GM12892 (cell line): ENCODE measurements around the gene C2CD2L.
"Not testable (repeated sequence)": the region's sequence is repeated elsewhere in the genome, so short reads cannot be mapped to it uniquely, and the experiment has no call there.

ENCODE experiments used
- DNase-seq: peaks from one replicate; pipeline ENCODE4 v3.0.0; 2011; ENCODE audit not compliant: insufficient read length
- FAIRE-seq: peaks from 2 replicates; lab custom pipeline; 2011; peaks lifted over from hg19 to GRCh38; lab: Jason Lieb, UNC
- POLR2A ChIP-seq: IDR thresholded peaks from 2 replicates; pipeline ENCODE4 v1.6.1; 2011; ENCODE audit warnings: low read depth, low read length, control low read depth
- POLR2AphosphoS5 ChIP-seq: IDR thresholded peaks from 2 replicates; pipeline ENCODE4 v1.6.1; 2011; ENCODE audit warnings: low read depth, low read length, control low read depth
- TAF1 ChIP-seq: IDR thresholded peaks from 2 replicates; pipeline ENCODE4 v1.6.1; 2011; ENCODE audit warnings: low read depth, mild to moderate bottlenecking, control low read depth, low read length, borderline replicate concordance

C2CD2L gene

DNA sequence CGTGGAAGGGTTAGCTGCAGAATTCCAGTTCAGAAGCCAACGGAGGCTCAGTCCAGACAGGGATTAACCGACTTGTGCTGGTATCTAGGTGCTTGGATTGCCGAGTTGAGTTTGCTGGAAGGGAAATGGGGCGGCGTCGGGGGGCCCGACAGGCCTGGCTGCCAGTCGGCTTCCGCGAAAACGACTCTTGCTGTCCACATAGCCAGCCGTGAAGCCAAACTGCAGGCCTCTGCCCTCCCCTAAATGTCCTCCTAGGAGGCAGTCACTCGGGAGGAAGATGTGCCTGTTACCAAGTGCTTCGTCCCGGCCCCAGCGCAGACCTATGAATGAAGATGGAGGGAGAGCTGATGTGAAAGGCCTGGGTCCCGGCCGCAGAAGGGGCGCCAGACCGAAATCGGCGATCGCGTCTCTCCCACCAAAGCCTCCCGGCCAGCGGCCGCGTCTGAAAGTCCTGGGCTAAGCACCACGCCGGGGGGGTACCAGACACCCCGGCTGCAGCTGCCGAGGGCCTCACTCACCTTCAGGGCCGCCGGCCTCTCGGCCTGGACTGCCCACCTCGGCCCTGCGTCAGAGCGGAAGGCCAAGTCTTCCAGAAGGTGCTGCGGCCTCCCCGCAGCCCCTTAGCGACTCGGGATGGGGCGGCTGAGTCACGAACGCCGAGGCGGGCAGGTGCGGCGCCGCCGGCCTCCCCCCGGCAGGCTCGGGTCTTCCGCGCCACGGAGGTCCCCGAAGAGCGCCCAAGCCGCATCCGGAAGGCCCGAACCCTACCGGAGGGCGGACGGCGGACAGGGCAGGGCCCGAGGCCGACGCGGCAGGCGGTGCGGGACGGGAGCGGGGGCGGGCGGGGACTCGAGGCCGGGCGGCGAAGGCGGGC is 13.0 kb upstream of the C2CD2L start:
- DNase-seq (no peak), FAIRE-seq (peak; percentile 81)
- TF ChIP-seq POLR2AphosphoS5, result no peak; the same call in 1 of the 2 replicates
- TF ChIP-seq POLR2A, result peak; percentile 43; the same call in 1 of the 2 replicates

DNA sequence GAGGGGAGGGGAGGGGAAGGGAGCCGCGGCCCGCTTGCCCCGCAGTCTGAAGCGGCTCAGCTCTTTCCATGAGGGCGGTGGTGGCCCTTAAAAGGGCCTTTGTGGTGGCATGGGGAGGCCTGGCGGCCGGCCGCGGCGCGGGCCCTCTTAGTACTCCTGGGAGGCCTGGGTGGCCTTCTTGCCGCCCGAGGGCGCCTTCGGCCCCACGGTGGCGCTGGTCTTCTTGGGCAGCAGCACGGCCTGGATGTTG is 12.4 kb upstream of the C2CD2L start:
- no peak for DNase-seq
- no peak for FAIRE-seq

DNA sequence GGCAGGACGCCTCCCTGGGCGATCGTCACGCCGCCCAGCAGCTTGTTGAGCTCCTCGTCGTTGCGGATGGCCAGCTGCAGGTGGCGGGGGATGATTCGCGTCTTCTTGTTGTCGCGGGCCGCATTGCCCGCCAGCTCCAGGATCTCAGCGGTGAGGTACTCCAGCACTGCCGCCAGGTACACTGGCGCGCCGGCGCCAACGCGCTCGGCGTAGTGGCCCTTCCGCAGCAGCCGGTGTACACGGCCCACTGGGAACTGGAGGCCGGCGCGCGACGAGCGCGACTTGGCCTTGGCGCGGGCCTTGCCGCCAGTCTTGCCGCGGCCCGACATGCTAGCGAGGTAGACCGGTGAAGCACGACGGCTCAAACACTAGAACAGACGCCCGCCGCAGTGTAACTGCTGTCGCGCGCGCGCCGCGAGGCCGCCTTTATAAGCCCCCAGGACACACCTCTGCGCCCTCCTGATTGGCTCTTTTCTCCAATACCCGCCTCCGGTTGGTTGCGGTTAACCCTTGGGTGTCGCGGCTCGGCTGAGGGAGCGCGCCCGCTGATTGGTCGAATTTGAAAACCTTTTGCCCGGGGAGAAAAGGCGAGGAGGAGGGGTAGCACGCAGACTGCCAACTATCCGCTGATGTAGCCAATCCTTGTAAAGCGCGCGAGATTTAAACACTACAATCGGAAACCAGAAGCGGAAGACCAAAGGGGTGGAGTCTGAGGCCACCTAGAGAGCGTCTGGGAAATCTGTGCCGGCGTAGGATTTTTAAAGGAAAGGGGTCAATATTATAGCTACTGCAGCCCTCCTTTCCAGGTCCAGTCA is 11.9 kb upstream of the C2CD2L start:
- peak; percentile 97 for DNase-seq
- TF ChIP-seq POLR2A, result peak; percentile 100
- TF ChIP-seq TAF1, result peak; percentile 98
- TF ChIP-seq POLR2AphosphoS5, result peak; percentile 100
- peak; percentile 99 for FAIRE-seq

More for the DNA sequence above, 12.4 kb upstream of the C2CD2L start:
- TF ChIP-seq TAF1 (no peak), POLR2A (no peak), POLR2AphosphoS5 (no peak)

GRCh38 chr11:119099711-119100110 is 7.4 kb upstream of the C2CD2L start:
- DNase-seq, result no peak
- peak; percentile 82 for FAIRE-seq
- TF ChIP-seq POLR2AphosphoS5 (no peak), TAF1 (no peak), POLR2A (no peak)

DNA sequence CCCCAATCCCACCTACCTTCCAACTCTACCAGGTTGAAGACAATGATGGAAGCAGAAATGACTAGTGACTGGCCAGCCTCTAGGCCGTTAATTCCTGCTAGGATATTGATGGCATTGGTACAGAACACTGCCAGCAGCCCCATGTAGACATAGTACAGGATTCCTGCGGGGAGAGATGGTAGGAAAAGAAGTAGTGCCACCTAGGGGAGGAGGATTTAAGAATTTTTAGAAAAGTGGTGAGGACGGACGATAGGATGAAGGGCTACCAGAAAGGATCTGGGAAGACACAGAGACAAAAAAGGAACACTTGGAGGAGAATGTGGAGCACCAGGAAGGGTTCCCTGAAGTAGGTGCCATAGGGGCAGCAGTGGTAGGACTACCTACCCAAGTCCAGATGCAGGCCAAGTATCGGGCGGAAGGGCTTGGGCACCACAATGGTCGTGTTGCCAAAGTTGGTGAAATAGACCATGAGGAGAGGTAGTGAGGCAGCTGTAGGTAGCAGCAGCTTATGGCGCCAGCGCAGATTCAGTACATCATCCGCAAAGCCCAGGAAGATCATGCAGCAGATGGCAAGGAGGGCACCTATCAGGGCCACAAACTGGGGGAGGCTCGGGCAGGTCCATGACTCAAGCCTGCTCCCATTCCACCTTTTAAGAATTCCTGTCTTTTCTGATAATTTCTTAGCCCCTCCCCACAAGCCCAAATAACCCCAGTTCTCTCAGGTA is 6.7 kb upstream of the C2CD2L start:
- DNase-seq (no peak), FAIRE-seq (peak; percentile 50)
- no peak for TF ChIP-seq TAF1
- TF ChIP-seq POLR2AphosphoS5, result no peak
- no peak for TF ChIP-seq POLR2A

DNA sequence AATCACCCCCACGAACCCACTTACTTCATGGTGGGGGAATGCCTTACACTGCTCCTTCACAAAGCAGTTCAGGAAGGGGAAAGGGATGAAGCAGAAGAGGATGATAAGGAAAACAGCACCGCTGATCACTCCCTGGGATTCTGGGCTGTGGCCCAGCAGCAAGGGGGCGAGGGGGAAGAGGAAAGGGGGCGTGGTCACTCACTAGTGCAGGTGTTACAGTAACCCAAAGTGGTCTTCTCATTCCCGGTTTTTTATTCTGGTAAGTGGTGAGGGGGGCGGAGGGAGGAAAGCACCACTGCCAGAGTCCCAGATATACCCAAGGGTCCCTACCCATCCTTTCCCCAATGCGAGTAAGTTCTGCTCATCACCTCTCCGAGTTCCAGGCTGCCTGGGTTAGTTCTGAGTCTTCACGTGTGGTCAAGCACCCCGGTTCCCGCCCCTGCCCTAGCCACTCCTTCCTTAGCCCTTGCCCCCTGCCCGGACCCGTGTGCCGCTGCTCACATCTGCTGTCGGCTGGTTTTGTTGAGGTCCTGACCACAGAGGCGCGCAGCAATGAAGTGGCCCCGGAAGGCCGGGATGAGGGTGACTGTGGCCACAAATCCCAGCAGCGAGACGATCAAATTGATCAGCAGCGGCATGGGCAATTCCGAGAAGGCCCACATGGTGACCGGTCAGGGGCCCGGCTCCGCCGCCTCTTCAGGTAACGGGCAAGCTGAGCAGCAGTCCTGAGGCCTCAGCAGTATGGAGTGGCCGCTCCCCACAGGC is 6.0 kb upstream of the C2CD2L start:
- no peak for FAIRE-seq
- no peak for TF ChIP-seq POLR2A
- TF ChIP-seq POLR2AphosphoS5, result no peak
- TF ChIP-seq TAF1, result no peak
- no peak for DNase-seq

- FAIRE-seq (peak; percentile 99), DNase-seq (no peak)
- TF ChIP-seq TAF1, result peak; percentile 86
- no peak for TF ChIP-seq POLR2A
- TF ChIP-seq POLR2AphosphoS5, result no peak
Observed at GRCh38 chr11:119101759-119102423, 5.3 kb upstream of the C2CD2L start, which contains the start of gene DPAGT1. TSS of gene DPAGT1 (minus strand) at chr11:119101853. CDS start at chr11:119101655, 198 bp downstream.

DNA sequence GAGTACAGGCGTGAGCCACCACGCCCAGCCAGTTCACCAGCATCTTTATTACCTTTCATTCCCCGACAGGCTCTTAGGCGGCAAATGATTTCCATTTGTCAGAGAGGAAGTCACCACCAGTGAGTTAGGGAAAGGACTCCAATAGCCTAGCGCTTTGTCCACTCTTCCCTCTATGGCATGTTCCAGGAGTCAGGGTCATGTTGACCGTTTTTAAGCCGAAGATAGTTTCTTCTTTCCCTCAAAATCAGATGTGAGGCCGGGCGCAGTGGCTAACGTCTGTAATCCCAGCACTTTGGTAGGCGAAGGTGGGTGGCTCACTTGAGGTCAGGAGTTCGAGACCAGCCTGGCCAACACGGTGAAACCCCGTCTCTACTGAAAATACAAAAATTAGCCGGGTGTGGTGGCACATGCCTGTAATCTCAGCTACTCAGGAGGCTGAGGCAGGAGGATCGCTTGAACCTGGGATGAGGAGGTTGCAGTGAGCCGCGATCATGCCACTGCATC is 3.9 kb upstream of the C2CD2L start:
- FAIRE-seq, DNase-seq: not testable (repeated sequence)

GRCh38 chr11:119103793-119104192 is 3.4 kb upstream of the C2CD2L start:
- DNase-seq (no peak), FAIRE-seq (no peak)
- TF ChIP-seq POLR2A, result no peak
- no peak for TF ChIP-seq POLR2AphosphoS5
- TF ChIP-seq TAF1, result no peak

DNA sequence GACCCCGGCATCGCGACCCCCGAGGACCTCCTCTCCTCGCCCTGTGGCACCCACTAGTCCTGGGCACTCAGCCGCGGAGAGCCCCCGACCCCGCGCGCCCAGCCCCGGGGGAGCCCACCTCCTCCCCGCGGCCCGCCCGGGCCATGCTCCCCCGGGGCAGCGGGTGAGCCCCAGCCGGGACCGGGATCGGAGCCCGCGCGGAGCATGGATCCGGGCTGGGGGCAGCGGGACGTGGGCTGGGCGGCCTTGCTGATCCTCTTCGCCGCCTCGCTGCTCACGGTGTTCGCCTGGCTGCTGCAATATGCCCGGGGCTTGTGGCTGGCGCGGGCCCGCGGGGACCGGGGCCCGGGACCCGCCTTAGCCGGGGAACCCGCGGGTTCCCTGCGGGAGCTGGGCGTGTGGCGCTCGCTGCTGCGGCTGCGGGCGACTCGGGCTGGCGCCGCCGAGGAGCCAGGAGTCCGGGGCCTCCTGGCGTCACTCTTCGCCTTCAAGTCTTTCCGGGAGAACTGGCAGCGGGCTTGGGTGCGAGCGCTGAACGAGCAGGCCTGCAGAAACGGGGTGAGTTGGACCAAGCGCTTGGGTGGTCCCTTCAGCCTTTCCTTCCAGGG is 498 bp downstream of the C2CD2L start:
- FAIRE-seq (peak; percentile 83), DNase-seq (no peak)
- TF ChIP-seq TAF1, result no peak
- no peak for TF ChIP-seq POLR2A
- no peak for TF ChIP-seq POLR2AphosphoS5
